GM18868 (cell line): ENCODE results near the gene ARID3A.

ENCODE experiments used
- ATAC-seq: cut with Tn5 transposase; IDR thresholded peaks from one replicate; pipeline ENCODE4 v1.9.1; 2021; ENCODE audit warnings: mild to moderate bottlenecking, moderate library complexity; ENCODE audit not compliant: unreplicated experiment

ARID3A gene

DNA sequence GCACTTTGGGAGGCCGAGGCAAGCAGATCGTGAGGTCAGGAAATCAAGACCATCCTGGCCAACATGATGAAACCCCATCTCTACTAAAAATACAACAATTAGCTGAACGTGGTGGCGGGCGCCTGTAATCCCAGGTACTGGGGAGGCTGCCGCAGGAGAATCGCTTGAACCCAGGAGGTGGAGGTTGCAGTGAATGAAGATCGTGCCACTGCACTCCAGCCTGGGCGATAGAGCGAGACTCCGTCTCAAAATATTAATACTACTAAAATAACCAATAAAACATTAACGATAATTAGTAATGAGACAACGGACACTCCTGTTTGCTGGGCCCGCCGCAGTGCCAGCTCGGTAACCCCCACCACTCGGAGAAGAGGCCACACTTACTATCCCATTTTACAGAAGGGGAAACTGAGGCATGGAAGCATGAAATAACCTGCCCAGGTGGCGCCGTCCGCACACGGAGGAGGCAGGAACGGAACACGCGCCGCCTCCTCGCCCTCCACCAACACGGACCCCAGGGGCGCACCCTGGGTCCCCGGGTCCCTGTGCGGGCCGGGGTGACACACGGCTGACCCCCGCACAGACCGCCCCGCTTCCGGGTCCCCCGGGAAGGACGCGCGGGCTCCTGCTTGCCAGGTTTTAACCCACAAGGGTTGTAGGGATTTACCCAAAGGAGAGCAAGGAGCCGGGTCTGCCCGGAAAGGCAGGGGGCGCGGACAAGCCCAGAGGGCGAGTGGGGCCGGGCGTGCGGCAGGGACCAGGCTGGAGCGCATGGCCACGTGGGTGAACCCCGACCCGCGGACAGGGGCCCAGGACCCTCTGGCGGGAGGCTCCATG lies 14.4 kb upstream of the ARID3A start:
- no peak for ATAC-seq

DNA sequence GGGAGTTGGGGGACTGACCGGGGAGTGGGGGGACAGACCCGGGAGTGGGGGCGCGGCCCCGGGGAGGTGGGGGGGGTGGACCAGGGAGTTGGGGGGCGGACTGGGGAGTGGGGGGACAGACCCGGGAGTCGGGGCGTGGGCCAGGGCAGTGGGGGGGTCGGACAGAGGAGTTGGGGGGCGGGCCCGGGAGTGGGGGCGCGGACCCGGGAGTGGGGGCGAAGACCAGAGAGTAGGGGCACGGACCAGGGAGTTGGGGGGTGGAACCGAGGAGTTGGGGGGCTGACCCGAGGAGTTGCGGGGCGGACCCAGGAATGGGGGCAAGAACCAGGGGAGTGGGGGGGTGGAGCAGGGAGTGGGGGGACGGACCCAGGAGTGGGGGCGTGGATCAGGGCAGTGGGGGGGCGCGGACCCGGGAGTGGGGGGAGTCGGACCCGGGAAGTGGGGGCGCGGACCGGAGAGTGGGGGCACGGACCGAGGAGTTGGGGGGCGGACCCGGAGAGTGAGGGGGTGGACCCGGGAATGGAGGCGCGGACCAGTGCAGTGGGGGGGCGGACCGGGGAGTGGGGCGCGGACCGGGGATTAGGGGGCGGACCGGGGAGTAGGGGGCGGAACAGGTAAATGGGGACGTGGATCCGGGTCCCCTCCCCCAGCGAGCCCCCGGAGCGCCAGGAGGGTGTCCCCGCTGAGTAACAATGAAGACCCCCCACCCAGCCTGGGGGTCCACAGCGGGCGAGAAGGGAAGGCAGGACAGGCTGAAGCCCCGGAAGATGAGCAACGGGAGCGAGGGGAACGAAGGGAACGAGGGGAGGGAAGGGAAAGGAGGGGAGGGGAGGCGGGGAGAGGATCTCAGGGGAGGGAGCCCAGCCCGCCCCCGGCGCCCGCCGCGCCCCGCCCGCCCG lies 13.4 kb upstream of the ARID3A start:
- no peak for ATAC-seq

DNA sequence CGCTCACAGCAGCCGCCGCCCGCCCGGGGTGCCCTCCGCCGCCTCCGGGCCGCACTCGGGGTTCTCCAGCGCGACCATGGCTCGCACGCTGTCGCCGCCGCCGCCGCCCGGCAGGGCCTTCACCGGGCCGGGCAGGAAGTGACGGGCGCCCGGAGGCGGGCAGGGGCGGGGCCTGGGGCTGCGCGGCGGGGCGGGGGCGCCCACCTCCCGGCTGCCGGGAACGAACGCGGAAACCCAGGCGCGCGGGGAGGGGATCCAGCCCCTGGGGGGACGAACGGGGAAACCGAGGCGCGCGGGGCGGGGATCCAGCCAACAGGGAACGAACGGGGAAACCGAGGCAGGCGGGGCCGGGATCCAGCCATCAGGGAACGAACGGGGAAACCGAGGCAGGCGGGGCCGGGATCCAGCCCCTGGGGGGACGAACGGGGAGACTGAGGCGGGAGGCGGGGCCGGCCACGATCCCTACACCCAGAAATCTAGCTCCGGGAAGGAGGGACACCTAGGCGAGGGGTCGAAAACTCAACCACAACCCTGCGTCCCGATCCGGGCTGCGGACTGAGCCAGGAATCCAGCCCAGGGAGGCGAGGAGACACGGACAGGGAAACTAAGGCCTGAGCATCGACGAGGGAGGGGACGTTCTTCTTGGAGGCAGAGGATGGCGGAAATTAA lies 12.6 kb upstream of the ARID3A start, which contains the start of gene R3HDM4:
Gene R3HDM4, minus strand, starts transcription at position 140 of the 669 bp plus-strand sequence. Its CDS starts 62 bp downstream, at position 78.
- ATAC-seq = no peak

DNA sequence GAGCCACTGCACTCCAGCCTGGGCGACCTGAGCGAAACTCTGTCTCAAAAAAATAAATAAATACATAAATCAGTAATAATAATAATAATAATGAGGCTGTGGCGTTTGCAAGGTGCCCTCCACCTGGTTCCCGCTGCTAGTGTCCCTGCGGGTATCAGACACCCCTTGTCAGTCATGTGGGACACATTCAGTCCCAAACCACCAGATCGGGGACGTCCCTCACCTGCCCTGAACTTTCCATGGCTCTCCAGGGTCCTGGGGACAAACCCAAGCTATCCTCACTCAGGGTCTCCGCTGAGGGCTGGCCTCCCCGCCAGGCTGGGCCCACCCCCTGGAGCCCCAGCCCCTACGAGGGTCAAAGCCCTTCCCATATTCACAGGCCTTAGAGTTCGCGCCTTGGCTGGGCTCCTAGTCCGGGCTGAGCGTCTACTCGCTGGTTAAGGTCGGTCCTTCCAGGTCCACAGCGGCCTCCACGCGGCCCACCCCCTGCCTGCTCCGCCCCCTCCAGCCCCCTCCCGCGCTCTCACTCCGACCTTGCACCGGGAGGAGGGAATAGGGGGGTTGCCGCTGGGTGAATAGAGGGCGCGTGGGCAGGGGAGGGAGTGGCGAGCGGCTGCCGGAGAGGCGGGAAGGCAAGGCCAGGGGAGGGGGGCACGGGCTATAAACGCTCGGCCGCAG lies 9.1 kb upstream of the ARID3A start:
- no peak for ATAC-seq

DNA sequence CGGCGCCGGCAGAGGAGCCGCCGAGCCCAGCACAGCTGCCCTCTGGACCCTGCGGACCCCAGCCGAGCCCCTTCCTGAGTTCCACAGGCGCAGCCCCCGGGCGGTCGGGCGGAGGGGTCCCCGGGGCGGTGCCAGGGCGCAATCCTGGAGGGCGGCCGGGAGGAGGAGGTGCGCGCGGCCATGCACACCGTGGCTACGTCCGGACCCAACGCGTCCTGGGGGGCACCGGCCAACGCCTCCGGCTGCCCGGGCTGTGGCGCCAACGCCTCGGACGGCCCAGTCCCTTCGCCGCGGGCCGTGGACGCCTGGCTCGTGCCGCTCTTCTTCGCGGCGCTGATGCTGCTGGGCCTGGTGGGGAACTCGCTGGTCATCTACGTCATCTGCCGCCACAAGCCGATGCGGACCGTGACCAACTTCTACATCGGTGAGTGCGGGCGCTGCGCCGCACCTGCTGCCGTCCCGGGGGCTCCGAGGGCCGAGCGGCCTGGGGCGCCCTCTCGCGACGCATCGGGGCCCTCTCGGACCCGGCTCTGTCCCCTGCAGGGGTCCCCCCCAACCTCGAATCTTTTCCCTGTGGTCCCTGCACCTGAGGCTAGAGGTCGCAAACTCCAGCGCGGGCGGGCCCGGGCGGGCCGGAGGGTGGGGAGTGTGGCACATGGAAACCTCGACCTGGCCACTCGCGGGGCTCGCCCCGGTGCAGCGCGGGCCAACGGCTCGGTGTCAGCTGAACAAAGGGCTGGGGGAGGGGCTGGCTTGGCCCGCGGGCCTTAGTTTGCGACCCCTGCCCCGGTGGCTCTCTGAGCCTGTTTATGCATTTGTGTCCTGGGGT lies 8.3 kb upstream of the ARID3A start, which contains the start of gene KISS1R:
Gene KISS1R, plus strand, starts transcription at position 11 of the 829 bp plus-strand sequence. Its CDS starts 170 bp downstream, at position 181.
- no peak for ATAC-seq

DNA sequence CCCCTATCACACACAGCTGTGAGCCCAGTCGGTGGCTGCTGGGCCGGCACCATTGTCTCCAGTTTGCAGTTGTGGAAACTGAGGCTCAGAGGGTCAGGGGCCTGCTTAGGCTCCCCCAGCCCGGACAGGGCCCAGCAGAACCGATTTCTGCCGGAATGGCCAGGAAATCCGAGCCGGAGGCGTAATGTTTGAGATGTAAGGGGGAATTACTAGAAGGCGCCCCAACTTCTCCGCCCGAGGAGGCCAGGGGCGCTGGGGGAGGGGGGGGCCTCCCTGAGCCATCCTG lies 7.7 kb upstream of the ARID3A start:
- no peak for ATAC-seq

DNA sequence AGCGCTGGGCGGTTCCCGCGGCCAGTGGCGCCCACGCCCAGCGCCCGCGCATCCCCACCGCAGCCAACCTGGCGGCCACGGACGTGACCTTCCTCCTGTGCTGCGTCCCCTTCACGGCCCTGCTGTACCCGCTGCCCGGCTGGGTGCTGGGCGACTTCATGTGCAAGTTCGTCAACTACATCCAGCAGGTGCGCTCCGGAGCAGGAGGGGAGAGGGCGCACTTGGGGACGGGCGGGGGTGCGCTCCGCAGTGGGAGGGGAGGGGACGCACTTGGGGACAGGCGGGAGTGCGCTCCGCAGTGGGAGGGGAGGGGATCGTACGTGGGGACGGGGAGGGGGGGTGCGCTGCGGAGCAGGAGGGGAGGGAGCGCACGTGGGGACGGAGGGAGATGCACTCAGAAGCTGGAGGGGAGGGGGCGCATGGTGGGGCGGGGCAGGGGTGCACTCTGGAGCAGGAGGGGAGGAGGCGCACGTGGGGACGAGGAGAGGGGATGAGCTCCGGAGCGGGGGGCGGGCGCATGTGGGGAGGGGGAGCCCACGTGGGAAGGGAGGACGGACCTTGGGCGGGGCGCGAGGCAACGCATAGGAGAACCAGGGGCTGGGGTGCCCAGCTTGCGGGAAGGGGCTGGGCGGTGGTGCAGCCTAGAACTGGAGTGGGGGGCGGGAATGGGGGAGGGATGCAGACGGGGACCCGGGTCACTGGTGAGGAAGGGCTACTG lies 7.2 kb upstream of the ARID3A start:
- no peak for ATAC-seq

DNA sequence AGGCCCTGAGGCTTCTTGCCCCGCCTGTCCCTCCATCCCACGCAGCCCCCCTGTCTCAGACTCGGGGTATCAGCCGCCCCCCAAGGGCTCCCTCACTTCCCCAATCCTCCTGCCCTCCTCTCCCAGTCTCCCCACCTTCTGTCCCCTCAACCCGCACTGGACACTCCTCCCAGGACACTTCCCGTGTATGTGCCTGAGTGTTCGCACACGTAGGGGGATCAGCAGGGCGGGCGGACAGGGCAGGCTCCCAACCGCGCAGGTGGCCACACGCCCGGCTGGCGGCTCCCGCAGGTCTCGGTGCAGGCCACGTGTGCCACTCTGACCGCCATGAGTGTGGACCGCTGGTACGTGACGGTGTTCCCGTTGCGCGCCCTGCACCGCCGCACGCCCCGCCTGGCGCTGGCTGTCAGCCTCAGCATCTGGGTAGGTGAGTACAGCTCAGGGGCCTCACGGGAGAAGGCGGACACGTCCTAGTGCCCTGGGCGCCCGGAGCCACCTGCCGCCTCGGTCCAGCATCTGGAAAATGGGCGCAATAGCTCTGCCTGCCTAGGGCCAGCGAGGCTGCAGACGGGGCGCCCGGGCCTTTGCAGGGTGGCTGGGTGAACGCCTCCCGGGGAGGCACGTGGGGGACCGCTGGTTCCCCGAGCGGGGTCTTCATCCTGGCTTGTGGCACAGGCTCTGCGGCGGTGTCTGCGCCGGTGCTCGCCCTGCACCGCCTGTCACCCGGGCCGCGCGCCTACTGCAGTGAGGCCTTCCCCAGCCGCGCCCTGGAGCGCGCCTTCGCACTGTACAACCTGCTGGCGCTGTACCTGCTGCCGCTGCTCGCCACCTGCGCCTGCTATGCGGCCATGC lies 6.4 kb upstream of the ARID3A start:
- no peak for ATAC-seq

DNA sequence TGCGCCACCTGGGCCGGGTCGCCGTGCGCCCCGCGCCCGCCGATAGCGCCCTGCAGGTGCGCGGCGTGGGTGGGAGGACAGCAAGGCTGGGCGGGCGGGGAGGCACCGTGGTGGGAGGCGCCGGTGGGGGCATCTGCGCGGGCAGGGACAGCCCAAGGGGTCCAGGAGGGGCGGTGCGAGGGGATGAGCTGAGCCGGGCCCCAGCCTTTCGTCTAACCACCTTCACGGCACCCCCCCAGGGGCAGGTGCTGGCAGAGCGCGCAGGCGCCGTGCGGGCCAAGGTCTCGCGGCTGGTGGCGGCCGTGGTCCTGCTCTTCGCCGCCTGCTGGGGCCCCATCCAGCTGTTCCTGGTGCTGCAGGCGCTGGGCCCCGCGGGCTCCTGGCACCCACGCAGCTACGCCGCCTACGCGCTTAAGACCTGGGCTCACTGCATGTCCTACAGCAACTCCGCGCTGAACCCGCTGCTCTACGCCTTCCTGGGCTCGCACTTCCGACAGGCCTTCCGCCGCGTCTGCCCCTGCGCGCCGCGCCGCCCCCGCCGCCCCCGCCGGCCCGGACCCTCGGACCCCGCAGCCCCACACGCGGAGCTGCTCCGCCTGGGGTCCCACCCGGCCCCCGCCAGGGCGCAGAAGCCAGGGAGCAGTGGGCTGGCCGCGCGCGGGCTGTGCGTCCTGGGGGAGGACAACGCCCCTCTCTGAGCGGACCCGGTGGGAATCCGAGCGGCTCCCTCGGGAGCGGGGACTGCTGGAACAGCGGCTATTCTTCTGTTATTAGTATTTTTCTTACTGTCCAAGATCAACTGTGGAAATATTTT lies 5.6 kb upstream of the ARID3A start:
- ATAC-seq = no peak

DNA sequence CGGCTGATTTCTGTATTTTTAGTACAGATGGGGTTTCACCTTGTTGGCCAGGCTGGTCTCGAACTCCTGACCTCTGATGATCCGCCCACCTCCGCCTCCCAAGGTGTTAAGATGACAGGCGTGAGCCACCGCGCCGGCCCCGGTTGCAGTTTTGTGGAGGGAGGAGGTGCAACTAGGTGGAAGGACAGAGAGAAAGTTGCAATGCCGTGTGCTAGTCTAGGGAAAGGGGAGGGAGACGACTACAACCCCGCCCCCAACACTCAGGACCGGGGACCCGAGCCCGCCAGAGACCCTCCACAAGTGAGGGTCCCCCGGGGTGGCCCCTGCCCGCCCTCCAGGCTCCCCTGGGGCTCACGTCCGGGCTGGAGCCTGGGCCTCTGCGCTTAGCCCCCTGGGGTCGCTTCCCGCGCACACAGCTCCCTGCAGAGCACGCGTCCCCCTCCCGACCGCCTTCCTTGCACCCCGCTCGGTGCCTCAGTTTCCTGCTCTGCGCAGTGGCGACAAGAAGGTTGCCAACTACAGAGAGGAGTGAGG lies 1.2 kb upstream of the ARID3A start:
- ATAC-seq = no peak

DNA sequence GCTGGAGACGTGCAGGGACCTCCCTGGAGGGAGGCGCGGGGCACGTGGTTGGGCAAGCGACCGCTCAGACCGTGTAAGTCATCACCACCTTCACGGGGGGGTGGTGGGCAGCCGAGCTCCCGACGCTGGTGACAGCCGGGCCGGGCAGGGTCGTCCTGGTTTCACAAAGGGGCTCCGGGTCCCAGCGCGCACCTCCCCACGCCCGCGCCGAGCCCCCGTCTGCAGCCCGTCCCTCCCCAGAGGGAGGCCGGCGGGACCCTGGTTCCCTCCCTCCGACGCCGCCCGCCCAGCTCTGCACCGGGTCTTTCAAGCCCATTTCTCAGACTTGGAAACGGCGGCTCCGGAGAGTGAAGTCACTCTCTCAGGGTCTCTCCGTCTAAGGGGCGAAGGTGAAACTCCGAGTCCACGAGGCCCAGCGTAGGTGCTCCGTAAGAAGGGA lies 729 bp upstream of the ARID3A start:
- peak; percentile 41 for ATAC-seq

DNA sequence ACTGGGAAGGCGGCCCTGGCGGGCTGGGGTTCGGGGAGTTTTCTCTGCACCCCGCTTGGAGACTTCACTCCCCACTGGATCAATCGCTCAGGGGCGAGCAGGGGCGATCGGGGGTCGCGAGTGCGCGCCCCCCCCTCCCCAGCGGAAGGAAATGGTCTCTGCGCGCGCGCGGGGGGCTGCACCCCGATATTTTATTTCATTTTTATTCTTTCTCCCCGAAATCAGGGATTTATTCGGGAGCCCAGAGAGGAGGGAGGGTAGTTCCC lies 421 bp downstream of the ARID3A start:
- no peak for ATAC-seq

DNA sequence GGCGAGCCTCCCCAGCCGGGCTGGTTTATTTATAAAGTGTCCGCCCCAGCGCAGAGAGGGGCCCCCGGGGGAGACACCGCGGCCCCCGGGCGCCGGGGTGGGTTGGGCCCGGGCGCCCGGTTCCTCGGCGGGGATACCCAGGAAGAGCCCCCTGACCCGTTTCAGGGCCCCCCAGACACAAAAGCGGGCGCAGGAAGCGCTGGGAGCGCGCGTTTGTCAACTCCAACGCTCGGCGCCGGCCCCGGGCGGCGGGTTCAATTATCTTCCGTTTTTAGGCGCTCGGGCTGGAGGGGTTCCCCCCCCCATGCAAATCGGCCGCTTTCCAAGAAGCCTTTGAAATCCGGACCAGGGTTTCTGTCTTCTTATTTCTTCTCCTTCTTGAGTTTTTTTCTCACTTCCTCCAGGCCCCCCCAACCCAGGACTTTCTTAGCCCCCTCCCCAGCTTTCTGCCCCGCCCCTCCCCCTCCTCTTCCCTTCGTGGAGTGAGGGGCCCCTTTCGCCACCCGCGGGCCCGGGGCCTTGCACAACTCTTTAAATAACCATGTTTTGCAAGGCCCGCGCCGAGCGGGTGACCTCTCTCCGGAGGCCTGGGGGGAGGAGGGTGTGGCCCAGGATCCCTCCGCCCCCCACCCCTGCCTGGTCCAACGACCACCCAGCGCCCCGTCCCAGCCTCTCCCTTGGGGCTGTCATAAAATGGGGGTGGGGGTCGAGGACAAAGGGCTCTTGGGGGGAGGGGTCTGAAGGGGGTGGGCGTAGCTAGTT lies 935 bp downstream of the ARID3A start:
- ATAC-seq = no peak

DNA sequence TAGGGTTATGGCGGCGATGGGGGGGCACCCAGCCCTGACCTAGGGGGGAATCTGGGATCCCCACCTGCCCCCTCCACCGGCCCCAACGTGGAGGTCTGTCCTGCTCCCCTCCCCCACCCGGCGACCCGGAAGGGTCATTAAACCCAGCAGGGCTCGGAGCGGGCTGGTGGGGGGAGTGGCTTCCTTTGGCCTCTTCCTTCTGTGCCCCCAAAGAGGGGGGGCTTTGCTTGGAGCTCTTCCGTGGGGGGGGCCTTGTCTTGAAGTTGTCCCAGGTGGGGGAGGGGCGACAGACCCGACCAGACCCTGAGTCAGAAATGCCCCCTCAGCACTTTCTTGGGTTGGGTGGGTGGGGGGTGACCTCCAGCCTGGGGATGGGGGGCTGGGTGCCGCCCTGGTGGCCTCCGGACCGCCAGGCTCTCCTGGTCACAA lies 1.5 kb downstream of the ARID3A start:
- ATAC-seq = no peak

DNA sequence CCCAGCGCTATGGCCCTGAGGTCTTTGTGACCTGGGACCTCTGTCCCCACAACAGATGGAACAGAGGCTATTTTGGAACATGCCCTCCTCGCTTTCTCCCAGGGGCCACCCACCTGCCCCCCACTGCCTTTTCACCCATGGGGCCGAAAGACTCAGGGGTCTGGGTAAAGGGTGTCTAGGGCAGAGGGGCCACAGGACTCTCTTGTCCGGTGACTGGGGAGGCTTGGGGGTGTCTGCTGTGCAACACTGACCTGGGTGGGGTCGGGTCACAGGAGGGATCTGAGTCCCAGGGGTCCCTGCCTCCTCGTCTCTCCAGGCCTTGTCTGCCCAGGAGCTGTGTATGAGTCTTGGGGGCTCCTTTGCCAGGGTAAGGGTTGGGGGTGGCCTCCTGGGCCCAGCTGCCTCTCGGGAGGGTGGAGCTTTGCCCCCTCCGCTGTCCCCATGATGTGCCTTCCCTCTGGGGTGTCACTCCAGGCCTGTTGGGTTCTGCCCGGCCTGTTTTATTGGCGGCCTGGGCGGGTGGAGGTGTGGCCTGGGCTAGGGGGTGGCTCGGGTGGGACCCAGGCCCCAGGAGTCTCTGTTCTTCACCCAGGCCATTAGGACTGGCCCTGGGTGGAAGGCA lies 2.1 kb downstream of the ARID3A start:
- ATAC-seq = no peak

DNA sequence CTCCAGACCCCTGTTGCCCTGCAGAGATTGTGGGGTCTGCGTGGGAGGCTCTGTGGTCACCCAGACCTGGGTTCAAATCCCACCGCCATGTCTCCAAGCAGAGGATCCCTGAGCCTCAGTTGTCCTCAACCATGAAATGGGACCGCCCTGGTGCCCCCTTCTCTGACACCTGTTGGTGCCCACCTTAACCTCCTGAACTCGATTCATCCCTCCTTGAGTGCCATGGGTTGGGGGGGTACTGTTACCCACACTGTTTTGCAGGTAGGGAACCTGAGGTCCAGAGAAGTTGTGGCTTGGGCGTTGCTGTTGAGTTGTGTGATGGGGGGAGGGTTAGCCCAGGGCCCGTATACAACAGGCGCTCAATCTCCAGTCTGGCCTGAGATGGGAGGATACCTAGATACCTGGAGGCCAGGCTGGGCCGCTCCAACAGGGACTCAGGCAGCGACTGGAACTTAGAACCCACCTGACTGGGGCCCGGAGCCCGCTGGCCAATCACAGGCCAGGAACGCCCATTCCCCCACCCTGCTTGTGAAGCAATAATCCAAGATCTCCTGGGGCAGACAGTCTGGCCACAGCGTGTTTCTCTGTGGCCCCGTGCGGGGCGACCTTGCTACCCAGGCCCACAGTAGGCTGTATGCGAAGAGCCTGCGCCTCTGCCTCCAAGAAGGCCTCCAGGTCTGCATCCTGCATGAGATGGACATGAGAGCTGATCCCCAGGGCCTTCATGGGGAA lies 2.8 kb downstream of the ARID3A start:
- no peak for ATAC-seq
